HL-60 (cell line): ENCODE data around the gene PLA2G4C.

ENCODE experiments used
- DNase-seq, 2 experiments: peaks; one replicate each; pipeline ENCODE4 v3.0.0-alpha.2; 2010 to 2020; ENCODE audit warnings: low read depth in 1 of 2, low spot score in 1 of 2
- H3K27ac ChIP-seq: fragments of 250-450 bp; sonication (Bioruptor Pico); replicated peaks from 2 replicates; pipeline ENCODE4 v1.5.1; 2020; ENCODE audit warnings: mild to moderate bottlenecking, moderate library complexity
- H3K27me3 ChIP-seq: fragments of 250-450 bp; sonication (Bioruptor Pico); 2 replicates; pipeline ENCODE4 v1.5.1; 2021; ENCODE audit warnings: mild to moderate bottlenecking, moderate library complexity; ENCODE audit not compliant: insufficient read depth, poor library complexity, severe bottlenecking
- H3K4me3 ChIP-seq: replicated peaks from 2 replicates; pipeline ENCODE4 v1.5.1; 2011; ENCODE audit warnings: mild to moderate bottlenecking, control low read depth, low read length; ENCODE audit not compliant: insufficient read depth
- GABPA ChIP-seq: IDR thresholded peaks from 2 replicates; pipeline ENCODE4 v1.6.1; 2012; ENCODE audit warnings: low read depth
- POLR2AphosphoS5 ChIP-seq: IDR thresholded peaks from 2 replicates; pipeline ENCODE4 v1.6.1; 2012; ENCODE audit warnings: low read depth
- REST ChIP-seq: IDR thresholded peaks from 2 replicates; pipeline ENCODE4 v1.6.1; 2012; ENCODE audit warnings: low read depth; ENCODE audit not compliant: insufficient replicate concordance
- SPI1 ChIP-seq: IDR thresholded peaks from 2 replicates; pipeline ENCODE4 v1.6.1; 2012; ENCODE audit warnings: low read depth, mild to moderate bottlenecking, borderline replicate concordance
- TF ChIP-seq, protein P1 (sequence below): IDR thresholded peaks from one replicate; pipeline ENCODE4 v1.5.1; 2011; ENCODE audit warnings: low read length, control low read depth, inconsistent platforms; ENCODE audit not compliant: insufficient read depth

The PLA2G4C gene

GRCh38 chr19:48023011-48023410 is 87.6 kb downstream of the PLA2G4C start:
- no peak for TF ChIP-seq SPI1
- TF ChIP-seq, protein P1, sequence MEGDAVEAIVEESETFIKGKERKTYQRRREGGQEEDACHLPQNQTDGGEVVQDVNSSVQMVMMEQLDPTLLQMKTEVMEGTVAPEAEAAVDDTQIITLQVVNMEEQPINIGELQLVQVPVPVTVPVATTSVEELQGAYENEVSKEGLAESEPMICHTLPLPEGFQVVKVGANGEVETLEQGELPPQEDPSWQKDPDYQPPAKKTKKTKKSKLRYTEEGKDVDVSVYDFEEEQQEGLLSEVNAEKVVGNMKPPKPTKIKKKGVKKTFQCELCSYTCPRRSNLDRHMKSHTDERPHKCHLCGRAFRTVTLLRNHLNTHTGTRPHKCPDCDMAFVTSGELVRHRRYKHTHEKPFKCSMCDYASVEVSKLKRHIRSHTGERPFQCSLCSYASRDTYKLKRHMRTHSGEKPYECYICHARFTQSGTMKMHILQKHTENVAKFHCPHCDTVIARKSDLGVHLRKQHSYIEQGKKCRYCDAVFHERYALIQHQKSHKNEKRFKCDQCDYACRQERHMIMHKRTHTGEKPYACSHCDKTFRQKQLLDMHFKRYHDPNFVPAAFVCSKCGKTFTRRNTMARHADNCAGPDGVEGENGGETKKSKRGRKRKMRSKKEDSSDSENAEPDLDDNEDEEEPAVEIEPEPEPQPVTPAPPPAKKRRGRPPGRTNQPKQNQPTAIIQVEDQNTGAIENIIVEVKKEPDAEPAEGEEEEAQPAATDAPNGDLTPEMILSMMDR: no peak
- TF ChIP-seq POLR2AphosphoS5: no peak
- no peak for TF ChIP-seq GABPA
- no peak for TF ChIP-seq REST
- Histone ChIP-seq H3K27me3 (no peaks in the 10 kb centered on the region), H3K4me3 (no peak overlapping the region), H3K27ac (no peak overlapping the region)
- DNase-seq: no peak

DNA sequence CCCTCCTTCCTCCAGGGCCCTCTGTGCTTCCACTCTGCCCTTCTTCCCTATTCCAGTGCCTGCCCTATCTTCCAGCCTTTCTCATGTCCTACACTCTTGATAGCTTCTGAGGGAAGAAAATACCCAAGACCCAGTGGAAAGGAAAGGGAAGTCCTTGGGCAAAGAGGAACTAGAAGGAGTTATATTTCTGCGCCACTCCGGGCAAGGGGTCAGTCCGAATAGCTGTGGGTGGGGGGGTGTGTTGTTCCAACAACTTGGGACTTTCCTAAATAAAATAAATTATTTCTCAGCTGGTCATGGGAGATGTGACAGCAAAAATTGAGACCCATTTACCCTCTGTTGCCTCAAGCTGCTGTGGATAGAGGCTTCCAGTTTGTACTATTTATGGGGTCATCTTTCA is 89.9 kb downstream of the PLA2G4C start:
- no peak for DNase-seq
- Histone ChIP-seq H3K4me3 (no peak overlapping the region), H3K27me3 (no peaks in the 10 kb centered on the region), H3K27ac (no peak overlapping the region)
- TF ChIP-seq GABPA (no peak), POLR2AphosphoS5 (no peak), REST (no peak), SPI1 (0 out of 2 replicates have a peak, but pooled peaks have one; percentile 9)
- TF ChIP-seq, protein P1: no peak

- Histone ChIP-seq H3K27me3 (no peaks in the 10 kb centered on the region), H3K4me3 (no peak overlapping the region), H3K27ac (no peak overlapping the region)
- no peak for DNase-seq
- TF ChIP-seq REST (no peak), SPI1 (no peak), GABPA (no peak), POLR2AphosphoS5 (no peak)
- TF ChIP-seq, protein P1: no peak
These were observed 99.5 kb downstream of the PLA2G4C start for GRCh38 chr19:48010932-48011758.
